ENCODE results near the gene MIA2.
"Not testable (repeated sequence)": the region's sequence is repeated elsewhere in the genome, so short reads cannot be mapped to it uniquely, and the experiment has no call there.

Gene MIA2

GRCh38 chr14:39341126-39341525 lies 107.4 kb downstream of the MIA2 start:
- not testable (repeated sequence) for DNase-seq (ENCODE audit: low spot score)

- no peak for DNase-seq (ENCODE audit: low spot score)
Observed at GRCh38 chr14:39342768-39343167, 109.1 kb downstream of the MIA2 start.

- DNase-seq (ENCODE audit: low spot score): no peak
Observed at GRCh38 chr14:39343614-39344013, 109.9 kb downstream of the MIA2 start.

GRCh38 chr14:39350866-39351265 lies 117.2 kb downstream of the MIA2 start:
- DNase-seq (ENCODE audit: low spot score): no peak

GRCh38 chr14:39351708-39352107 lies 118.0 kb downstream of the MIA2 start:
- no peak for DNase-seq (ENCODE audit: low spot score)

GRCh38 chr14:39359069-39359468 lies 125.4 kb downstream of the MIA2 start:
- DNase-seq (ENCODE audit: low spot score): not testable (repeated sequence)

GRCh38 chr14:39360316-39360715 lies 126.6 kb downstream of the MIA2 start:
- DNase-seq (ENCODE audit: low spot score): no peak

GRCh38 chr14:39361556-39361955 lies 127.8 kb downstream of the MIA2 start:
- not testable (repeated sequence) for DNase-seq (ENCODE audit: low spot score)

GRCh38 chr14:39364509-39364908 lies 130.8 kb downstream of the MIA2 start:
- no peak for DNase-seq (ENCODE audit: low spot score)

- DNase-seq (ENCODE audit: low spot score): no peak
Observed at GRCh38 chr14:39365354-39365753, 131.6 kb downstream of the MIA2 start.

- DNase-seq (ENCODE audit: low spot score): no peak
Observed at GRCh38 chr14:39366460-39367386, 133.0 kb downstream of the MIA2 start.

- DNase-seq (ENCODE audit: low spot score): no peak
Observed at GRCh38 chr14:39367387-39367751, 133.7 kb downstream of the MIA2 start.

GRCh38 chr14:39368261-39368959 lies 134.7 kb downstream of the MIA2 start:
- peak; percentile 5 for DNase-seq (ENCODE audit: low spot score)

- DNase-seq (ENCODE audit: low spot score): no peak
Observed at GRCh38 chr14:39369029-39369428, 135.3 kb downstream of the MIA2 start.

GRCh38 chr14:39370415-39370814 lies 136.7 kb downstream of the MIA2 start:
- no peak for DNase-seq (ENCODE audit: low spot score)

GRCh38 chr14:39372656-39373055 lies 138.9 kb downstream of the MIA2 start:
- no peak for DNase-seq (ENCODE audit: low spot score)

- no peak for DNase-seq (ENCODE audit: low spot score)
Observed at GRCh38 chr14:39374851-39375250, 141.1 kb downstream of the MIA2 start.

GRCh38 chr14:39376667-39377403 lies 143.1 kb downstream of the MIA2 start:
- DNase-seq (ENCODE audit: low spot score): no peak

- DNase-seq (ENCODE audit: low spot score): no peak
Observed at GRCh38 chr14:39381366-39381765, 147.7 kb downstream of the MIA2 start.

GRCh38 chr14:39382463-39382862 lies 148.7 kb downstream of the MIA2 start:
- no peak for DNase-seq (ENCODE audit: low spot score)

- DNase-seq (ENCODE audit: low spot score): no peak
Observed at GRCh38 chr14:39383026-39383660, 149.4 kb downstream of the MIA2 start.

GRCh38 chr14:39383741-39384140 lies 150.0 kb downstream of the MIA2 start:
- DNase-seq (ENCODE audit: low spot score): no peak

Measured in germinal center (tissue), 1 donor.